C4-2B (cell line): Measurements from ENCODE around the gene PDLIM1.

ENCODE experiments used
- H3K27ac ChIP-seq: fragments of 450-650 bp; 2 replicates; pipeline ENCODE4 v1.5.1; 2017
- CTCF ChIP-seq: fragments of 450-650 bp; conservative IDR thresholded peaks from 2 replicates; pipeline ENCODE4 v1.5.1; 2017; ENCODE audit warnings: mild to moderate bottlenecking
- ZFX ChIP-seq: fragments of 450-650 bp; IDR thresholded peaks from 2 replicates; pipeline ENCODE4 v1.6.1; 2017

Gene PDLIM1

DNA sequence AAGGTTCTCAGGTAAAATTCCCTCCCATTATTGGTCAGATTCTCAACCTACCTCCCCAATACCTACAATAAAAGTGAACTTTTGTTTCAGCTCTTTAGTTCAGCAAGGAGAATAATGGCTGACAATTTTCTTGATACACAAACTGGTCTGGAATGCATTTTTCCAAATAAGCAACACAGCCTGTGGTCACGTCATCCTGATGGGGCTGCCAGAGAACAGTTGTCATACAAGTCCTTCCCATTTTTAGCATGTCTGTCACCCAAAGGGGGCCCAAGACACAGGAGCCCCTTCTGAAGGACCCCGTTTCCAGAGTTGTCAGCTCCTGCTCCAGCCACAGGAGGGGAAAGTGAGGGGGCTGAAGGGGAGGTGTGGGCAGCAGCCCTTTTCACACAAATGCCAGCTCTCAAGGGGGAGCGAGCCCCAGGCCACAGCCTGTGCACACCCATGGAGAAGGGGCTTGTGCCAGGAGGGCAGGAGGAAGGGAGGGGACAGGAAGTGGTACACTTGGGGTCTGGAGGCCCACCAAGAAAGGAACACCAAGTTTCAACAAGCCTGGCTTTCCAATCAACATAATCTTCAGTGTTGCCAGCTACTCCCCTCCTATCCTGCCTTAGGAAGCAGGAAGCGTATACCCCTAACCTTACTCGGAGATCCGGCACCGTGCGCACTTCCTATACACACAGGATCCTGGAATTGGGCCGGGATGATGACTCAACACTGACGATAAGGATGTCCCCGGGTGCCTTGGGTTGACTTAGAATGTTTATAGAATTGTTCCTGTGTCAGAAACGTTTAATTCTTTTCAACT is 43.4 kb upstream of the PDLIM1 start:
- peak overlapping the region; percentile 3; the same call in 1 of the 2 replicates for H3K27ac ChIP-seq
- TF ChIP-seq ZFX (no peak), CTCF (no peak)

DNA sequence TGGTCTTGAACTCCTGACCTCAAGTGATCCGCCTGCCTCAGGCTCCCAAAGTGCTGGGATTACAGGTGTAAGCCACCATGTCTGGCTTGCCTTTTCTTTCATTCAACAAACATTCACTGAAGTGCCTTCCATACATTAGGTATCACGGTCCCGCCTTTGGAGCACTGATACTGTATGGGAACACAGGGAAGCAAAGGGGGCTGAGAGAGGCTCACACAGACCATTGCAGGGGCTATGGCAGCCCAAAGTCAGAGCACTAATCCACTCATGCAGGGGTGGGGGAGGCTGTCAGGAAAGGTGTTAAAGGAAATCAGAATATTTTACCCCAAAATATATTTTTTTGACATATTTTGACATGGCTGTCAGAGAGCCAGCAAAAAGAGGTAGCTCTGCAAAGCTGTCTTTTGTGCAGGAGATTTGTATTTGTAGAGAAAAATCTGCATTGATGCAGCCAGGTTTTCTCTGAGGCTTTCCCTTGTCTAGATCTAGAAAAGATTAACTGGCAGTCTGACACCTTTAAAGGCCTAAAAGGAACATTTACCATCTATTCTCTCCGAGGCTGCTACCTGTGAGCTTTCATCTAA is 42.0 kb upstream of the PDLIM1 start:
- TF ChIP-seq ZFX (no peak), CTCF (no peak)
- peak overlapping the region; percentile 68 for H3K27ac ChIP-seq

DNA sequence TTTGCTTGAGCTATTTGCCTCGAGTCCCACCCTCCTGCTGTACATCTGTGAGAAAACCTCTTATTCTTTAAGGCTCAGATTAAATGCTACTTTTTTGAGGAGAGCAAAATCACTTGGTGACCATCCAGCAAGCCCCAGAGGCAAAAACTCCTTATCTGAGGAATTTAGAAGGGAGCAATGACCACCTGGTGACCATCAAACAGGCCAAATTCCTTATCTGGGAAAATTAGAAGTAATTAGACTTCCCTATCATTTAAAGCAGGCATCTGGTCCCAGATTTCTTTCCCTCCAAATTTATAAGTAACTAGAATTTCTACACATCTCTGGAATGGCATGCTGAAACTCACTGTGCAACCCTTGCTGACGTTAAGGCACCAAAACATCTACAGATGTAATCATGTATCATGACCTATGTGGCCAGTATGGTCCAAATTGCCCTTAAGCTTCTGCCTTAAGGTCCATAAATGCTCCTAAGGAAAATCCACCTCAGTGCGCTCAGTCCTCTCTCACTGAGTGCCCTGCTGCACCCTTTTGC is 40.9 kb upstream of the PDLIM1 start:
- no peak for TF ChIP-seq CTCF
- TF ChIP-seq ZFX = no peak
- peak overlapping the region; percentile 68; the same call in 1 of the 2 replicates for H3K27ac ChIP-seq

DNA sequence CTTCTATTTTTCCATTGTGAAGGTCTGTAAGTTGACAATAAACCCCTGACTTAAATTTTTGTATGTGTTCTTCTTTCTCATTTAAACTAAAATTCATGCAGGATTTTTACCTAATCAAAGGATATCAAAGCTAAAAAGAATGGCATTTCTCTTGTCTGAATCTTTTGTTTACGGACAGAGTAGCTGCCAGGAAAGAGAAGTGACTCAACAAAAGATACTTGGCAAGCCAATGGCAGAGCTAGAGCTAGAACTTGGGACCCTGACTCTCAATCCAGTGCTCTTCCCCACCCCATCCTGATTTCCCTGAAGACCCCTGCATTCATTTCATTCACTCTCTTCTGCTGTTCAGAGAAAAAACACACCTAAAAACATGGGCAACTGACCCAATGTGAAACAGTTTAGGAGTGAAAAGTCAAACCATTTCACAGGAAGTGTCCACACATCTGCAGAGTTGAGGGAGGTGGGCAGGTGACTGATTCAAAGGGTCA is 40.2 kb upstream of the PDLIM1 start:
- H3K27ac ChIP-seq = peak overlapping the region; percentile 68
- TF ChIP-seq CTCF = no peak
- TF ChIP-seq ZFX = no peak

DNA sequence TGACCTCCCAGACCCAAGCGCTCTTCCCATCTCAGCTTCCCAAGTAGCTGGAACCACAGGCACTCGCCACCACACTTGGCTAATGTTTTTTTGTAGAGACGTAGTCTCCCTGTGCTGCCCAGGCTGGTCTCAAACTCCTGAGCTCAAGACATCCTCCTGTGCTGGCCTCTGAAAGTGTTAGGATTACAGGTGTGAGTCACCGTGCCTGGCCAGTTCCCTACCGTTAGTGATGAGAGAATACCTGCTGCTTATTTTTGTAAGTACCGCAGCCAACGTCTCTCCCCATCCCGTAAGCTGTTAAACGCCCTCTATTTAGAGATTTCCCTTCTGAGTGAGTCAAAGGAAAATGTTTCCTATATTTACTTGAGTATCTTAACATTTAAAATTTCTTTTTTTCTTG is 38.5 kb upstream of the PDLIM1 start:
- no peak for TF ChIP-seq CTCF
- no peak for TF ChIP-seq ZFX
- no peak overlapping the region for H3K27ac ChIP-seq

DNA sequence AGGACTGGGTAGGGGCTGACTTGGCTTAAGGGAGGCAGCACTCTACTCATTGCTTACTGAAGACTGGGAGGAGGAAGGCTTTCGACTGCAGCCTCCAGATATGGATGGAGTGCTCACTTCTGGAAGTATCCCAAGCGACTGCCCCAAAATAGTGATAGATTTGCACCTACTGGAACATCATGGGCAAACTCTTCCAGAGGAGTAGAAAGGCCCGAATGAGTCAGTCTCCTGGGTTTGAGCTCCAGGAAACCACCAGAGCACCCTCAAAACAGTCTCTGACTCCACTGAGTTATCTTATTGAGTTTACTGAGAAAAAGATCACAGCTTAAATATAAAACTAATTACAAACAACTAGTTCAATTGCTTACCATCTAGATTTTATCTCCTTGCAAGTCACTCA is 37.2 kb upstream of the PDLIM1 start:
- TF ChIP-seq ZFX (no peak), CTCF (no peak)
- no peak overlapping the region for H3K27ac ChIP-seq

DNA sequence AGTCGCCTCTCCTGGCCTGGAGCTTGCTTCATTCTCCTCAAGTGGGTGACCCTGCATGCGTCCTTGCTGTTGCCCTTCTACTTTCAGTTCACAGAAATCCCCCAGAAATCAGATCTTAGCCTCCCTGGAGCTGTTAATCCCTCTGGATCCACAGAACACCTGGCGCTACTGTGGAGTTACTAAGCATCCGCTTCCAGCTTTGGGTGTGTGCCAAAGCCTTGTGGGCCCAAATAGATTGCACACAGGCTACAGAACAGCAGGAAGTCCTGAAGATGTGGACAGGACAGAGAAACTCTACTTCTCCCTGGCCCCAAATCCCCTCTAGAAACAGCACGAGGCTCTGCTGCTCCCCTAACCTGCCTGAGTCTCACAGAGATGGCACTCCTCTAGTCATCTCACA is 36.6 kb upstream of the PDLIM1 start:
- TF ChIP-seq ZFX = no peak
- no peak for TF ChIP-seq CTCF
- H3K27ac ChIP-seq = no peak overlapping the region
